SK-N-SH treated with all-trans-retinoic acid at 6 μM for 48 hours (cell line): ENCODE measurements around the gene FIBP.

Source experiments
- ARNTL ChIP-seq: fragments of 450-650 bp; formaldehyde crosslinking; IDR thresholded peaks from 2 replicates; pipeline ENCODE4 v1.5.0; 2020; ENCODE audit warnings: low read depth, mild to moderate bottlenecking, moderate library complexity, borderline replicate concordance
- GLIS3 ChIP-seq: fragments of 250-450 bp; sonication (Bioruptor Pico); IDR thresholded peaks from 2 replicates; pipeline ENCODE4 v1.5.0; 2020; ENCODE audit warnings: mild to moderate bottlenecking, moderate library complexity
- ZC3H10 ChIP-seq: fragments of 250-450 bp; sonication (Bioruptor Pico); IDR thresholded peaks from 2 replicates; pipeline ENCODE4 v1.5.1; 2021; ENCODE audit warnings: mild to moderate bottlenecking, moderate library complexity
- ZFP3 ChIP-seq: fragments of 250-450 bp; sonication (Bioruptor Pico); IDR thresholded peaks from 2 replicates; pipeline ENCODE4 v1.5.0; 2020; ENCODE audit warnings: mild to moderate bottlenecking, moderate library complexity
- ZFP30 ChIP-seq: fragments of 450-650 bp; formaldehyde crosslinking; IDR thresholded peaks from 2 replicates; pipeline ENCODE4 v1.5.0; 2022; ENCODE audit warnings: mild to moderate bottlenecking, moderate library complexity
- TF ChIP-seq, protein P1 (sequence below): fragments of 250-450 bp; sonication (Bioruptor Pico); IDR thresholded peaks from 2 replicates; pipeline ENCODE4 v1.5.0; 2020; ENCODE audit warnings: mild to moderate bottlenecking, moderate library complexity
- TF ChIP-seq, protein P2 (sequence below): fragments of 250-450 bp; sonication (Bioruptor Pico); IDR thresholded peaks from 2 replicates; pipeline ENCODE4 v1.8.0; 2020; ENCODE audit warnings: mild to moderate bottlenecking, moderate library complexity, borderline replicate concordance

DNA sequence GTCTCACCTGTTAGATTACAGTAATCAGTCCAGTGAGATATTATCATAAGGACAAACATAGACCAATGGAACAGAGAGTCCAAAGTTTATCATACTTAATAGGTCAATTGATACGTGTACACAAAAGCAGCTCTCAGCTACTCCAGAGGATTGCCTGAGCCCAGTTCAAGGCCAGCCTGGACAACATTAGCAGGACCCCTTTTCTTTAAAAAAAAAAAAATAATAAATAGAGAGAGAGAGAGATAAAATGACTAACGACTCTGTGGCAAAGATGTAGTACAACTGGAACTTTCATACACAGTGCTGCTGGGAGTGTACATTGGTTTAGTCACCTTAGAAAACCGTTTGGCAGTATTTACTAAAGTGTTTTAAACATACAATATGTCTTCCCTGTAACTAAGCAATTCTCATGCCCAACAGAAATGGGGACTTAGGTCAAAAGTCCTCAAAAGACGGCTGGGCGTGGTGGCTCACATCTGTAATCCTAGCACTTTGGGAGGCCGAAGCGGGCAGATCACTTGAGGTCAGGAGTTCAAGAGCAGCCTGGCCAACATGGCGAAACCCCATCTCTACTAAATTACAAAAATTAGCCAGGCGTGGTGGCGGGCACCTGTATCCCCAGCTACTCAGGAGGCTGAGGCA lies 43.9 kb downstream of the FIBP start:
- TF ChIP-seq, protein P1, sequence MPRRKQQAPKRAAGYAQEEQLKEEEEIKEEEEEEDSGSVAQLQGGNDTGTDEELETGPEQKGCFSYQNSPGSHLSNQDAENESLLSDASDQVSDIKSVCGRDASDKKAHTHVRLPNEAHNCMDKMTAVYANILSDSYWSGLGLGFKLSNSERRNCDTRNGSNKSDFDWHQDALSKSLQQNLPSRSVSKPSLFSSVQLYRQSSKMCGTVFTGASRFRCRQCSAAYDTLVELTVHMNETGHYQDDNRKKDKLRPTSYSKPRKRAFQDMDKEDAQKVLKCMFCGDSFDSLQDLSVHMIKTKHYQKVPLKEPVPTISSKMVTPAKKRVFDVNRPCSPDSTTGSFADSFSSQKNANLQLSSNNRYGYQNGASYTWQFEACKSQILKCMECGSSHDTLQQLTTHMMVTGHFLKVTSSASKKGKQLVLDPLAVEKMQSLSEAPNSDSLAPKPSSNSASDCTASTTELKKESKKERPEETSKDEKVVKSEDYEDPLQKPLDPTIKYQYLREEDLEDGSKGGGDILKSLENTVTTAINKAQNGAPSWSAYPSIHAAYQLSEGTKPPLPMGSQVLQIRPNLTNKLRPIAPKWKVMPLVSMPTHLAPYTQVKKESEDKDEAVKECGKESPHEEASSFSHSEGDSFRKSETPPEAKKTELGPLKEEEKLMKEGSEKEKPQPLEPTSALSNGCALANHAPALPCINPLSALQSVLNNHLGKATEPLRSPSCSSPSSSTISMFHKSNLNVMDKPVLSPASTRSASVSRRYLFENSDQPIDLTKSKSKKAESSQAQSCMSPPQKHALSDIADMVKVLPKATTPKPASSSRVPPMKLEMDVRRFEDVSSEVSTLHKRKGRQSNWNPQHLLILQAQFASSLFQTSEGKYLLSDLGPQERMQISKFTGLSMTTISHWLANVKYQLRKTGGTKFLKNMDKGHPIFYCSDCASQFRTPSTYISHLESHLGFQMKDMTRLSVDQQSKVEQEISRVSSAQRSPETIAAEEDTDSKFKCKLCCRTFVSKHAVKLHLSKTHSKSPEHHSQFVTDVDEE (CRISPR knock-in tag), result no peak
- no peak for TF ChIP-seq ZFP3 (CRISPR knock-in tag)
- no peak for TF ChIP-seq ZFP30 (CRISPR knock-in tag)
- no peak for TF ChIP-seq ARNTL
- no peak for TF ChIP-seq GLIS3 (CRISPR knock-in tag)
- TF ChIP-seq, protein P2, sequence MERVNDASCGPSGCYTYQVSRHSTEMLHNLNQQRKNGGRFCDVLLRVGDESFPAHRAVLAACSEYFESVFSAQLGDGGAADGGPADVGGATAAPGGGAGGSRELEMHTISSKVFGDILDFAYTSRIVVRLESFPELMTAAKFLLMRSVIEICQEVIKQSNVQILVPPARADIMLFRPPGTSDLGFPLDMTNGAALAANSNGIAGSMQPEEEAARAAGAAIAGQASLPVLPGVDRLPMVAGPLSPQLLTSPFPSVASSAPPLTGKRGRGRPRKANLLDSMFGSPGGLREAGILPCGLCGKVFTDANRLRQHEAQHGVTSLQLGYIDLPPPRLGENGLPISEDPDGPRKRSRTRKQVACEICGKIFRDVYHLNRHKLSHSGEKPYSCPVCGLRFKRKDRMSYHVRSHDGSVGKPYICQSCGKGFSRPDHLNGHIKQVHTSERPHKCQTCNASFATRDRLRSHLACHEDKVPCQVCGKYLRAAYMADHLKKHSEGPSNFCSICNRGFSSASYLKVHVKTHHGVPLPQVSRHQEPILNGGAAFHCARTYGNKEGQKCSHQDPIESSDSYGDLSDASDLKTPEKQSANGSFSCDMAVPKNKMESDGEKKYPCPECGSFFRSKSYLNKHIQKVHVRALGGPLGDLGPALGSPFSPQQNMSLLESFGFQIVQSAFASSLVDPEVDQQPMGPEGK, result no peak
- no peak for TF ChIP-seq ZC3H10 (CRISPR knock-in tag)
